ENCODE results near the gene HCCS.

HCCS gene

DNA sequence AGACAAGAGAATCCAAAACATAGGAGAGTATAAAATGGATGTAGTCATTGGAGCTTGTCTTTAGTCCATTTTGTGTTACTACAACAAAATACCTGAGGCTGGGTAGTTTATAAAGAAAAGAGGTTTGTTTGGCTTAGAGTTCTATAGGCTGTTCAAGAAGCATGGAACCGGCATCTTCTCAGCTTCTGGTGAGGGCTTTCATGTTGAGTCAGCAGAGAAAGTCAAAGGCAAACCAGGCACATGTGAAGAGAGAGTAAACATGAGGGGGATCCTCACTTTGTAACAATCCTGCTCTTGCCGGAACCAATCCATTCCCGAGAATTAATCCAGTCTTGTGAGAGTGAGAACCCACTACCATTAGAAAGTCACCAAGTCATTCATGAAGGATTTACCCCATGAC, 8.1 kb upstream of the HCCS start:
- Histone ChIP-seq H4K20me1 (ENCODE audit: insufficient read depth) (no peaks in the 10 kb centered on the region), H3K9ac (no peak overlapping the region), H2AFZ (ENCODE audit: low read depth) (no peak overlapping the region), H3K4me2 (no peak overlapping the region), H3K36me3 (ENCODE audit: insufficient read depth) (no peaks in the 10 kb centered on the region), H3K79me2 (ENCODE audit: insufficient read depth, low read depth) (no peaks in the 10 kb centered on the region), H3K27me3 (ENCODE audit: insufficient read depth, low read depth) (no peaks in the 10 kb centered on the region), H3K4me1 (ENCODE audit: low read depth, poor library complexity, severe bottlenecking) (no peaks in the 10 kb centered on the region), H3K27ac (no peak overlapping the region), H3K4me3 (IDR thresholded peaks at IDR 0.05; ENCODE audit: insufficient read depth, low read depth, low read length) (no peak overlapping the region)
- TF ChIP-seq, protein P1, sequence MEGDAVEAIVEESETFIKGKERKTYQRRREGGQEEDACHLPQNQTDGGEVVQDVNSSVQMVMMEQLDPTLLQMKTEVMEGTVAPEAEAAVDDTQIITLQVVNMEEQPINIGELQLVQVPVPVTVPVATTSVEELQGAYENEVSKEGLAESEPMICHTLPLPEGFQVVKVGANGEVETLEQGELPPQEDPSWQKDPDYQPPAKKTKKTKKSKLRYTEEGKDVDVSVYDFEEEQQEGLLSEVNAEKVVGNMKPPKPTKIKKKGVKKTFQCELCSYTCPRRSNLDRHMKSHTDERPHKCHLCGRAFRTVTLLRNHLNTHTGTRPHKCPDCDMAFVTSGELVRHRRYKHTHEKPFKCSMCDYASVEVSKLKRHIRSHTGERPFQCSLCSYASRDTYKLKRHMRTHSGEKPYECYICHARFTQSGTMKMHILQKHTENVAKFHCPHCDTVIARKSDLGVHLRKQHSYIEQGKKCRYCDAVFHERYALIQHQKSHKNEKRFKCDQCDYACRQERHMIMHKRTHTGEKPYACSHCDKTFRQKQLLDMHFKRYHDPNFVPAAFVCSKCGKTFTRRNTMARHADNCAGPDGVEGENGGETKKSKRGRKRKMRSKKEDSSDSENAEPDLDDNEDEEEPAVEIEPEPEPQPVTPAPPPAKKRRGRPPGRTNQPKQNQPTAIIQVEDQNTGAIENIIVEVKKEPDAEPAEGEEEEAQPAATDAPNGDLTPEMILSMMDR (conservative IDR thresholded peaks at IDR 0.05; ENCODE audit: low read depth, low read length): no peak

DNA sequence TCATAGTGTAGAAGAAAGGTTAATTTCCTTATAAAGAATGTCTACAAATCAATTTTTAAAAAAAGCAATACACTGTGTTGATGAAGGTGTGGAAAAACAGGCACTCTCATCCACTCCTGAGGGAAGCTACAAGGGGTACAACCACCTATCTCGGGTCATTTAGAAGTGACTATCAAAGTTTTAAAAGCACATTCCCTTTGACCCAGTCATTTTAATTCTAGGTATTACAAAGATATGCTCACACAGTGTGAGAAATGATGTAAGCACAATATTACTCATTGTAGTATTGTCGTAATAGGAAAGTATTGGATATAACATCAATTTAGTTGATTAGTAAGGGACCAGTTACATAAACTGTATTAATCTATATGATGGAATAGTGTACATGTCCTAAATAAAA, 7.4 kb upstream of the HCCS start:
- H3K4me3 ChIP-seq (IDR thresholded peaks at IDR 0.05; ENCODE audit: insufficient read depth, low read depth, low read length): no peak overlapping the region
- no peak overlapping the region for H3K9ac ChIP-seq
- no peak overlapping the region for H3K4me2 ChIP-seq
- H3K36me3 ChIP-seq (ENCODE audit: insufficient read depth): no peaks in the 10 kb centered on the region
- TF ChIP-seq, protein P1 (conservative IDR thresholded peaks at IDR 0.05; ENCODE audit: low read depth, low read length): no peak
- no peaks in the 10 kb centered on the region for H3K27me3 ChIP-seq (ENCODE audit: insufficient read depth, low read depth)
- H3K79me2 ChIP-seq (ENCODE audit: insufficient read depth, low read depth): no peaks in the 10 kb centered on the region
- no peaks in the 10 kb centered on the region for H4K20me1 ChIP-seq (ENCODE audit: insufficient read depth)
- H3K27ac ChIP-seq: no peak overlapping the region
- no peaks in the 10 kb centered on the region for H3K4me1 ChIP-seq (ENCODE audit: low read depth, poor library complexity, severe bottlenecking)
- H2AFZ ChIP-seq (ENCODE audit: low read depth): no peak overlapping the region

DNA sequence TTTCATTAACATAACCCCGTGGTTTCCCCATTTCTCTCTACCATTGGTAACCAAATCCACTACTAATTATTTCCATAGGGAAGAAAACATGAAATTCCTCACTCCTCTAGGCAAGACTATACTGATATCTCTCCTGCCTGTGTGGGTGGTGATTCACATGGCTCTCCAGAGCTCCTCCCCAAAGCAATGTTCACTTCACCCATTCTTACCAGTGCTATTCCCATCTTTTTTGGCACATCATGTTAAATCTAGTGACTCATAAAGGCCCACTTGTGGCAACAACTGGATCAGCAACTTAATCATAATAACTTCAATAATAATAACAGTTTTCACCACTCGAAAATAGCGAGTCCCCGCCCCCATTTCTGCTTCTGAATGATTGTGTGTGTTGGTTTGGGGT, 6.1 kb upstream of the HCCS start:
- H3K4me2 ChIP-seq: no peak overlapping the region
- H3K4me3 ChIP-seq (IDR thresholded peaks at IDR 0.05; ENCODE audit: insufficient read depth, low read depth, low read length): no peak overlapping the region
- no peaks in the 10 kb centered on the region for H3K79me2 ChIP-seq (ENCODE audit: insufficient read depth, low read depth)
- no peaks in the 10 kb centered on the region for H3K36me3 ChIP-seq (ENCODE audit: insufficient read depth)
- H3K9ac ChIP-seq: no peak overlapping the region
- no peak overlapping the region for H3K27ac ChIP-seq
- no peaks in the 10 kb centered on the region for H4K20me1 ChIP-seq (ENCODE audit: insufficient read depth)
- TF ChIP-seq, protein P1 (conservative IDR thresholded peaks at IDR 0.05; ENCODE audit: low read depth, low read length): no peak
- H2AFZ ChIP-seq (ENCODE audit: low read depth): no peak overlapping the region
- no peaks in the 10 kb centered on the region for H3K27me3 ChIP-seq (ENCODE audit: insufficient read depth, low read depth)
- peaks cover 2% of the 10 kb centered on the region for H3K4me1 ChIP-seq (ENCODE audit: low read depth, poor library complexity, severe bottlenecking)

DNA sequence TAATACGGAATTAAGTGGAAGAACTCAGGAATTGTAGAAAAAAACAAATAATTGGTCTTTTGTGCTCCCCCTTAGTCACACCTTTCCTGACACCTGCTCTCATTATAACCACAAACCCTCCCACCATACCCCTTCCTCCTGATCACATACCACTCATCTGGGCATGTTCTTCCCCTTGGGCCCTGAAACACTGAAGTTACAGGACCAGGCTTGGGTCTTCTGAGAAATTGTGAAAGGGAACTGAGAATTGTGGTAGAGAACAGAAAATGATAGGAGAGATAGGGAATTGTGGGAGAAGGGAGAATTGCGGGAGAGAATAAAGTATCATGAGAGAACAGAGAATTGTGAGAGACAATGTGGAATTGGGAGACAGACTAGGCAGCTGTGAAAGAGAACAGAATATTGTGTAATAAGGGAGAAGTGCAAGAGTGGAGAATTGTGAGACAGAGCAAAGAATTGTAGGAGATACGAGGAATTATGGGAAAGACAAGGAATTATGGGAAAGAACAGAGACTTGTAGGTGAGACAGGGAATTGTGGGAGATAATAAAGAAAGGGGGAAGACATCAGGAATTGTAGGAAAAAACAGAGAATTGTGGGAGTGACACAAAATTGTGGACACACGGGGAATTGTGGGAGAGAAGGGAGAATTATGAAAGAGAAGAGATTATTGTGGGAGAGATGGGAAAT, 2.7 kb upstream of the HCCS start:
- Histone ChIP-seq H3K9ac (no peak overlapping the region), H3K4me2 (no peak overlapping the region), H3K36me3 (ENCODE audit: insufficient read depth) (no peaks in the 10 kb centered on the region), H3K4me1 (ENCODE audit: low read depth, poor library complexity, severe bottlenecking) (peaks cover 19% of the 10 kb centered on the region), H3K27me3 (ENCODE audit: insufficient read depth, low read depth) (no peaks in the 10 kb centered on the region), H3K27ac (no peak overlapping the region), H2AFZ (ENCODE audit: low read depth) (no peak overlapping the region), H3K79me2 (ENCODE audit: insufficient read depth, low read depth) (peaks cover 21% of the 10 kb centered on the region), H3K4me3 (IDR thresholded peaks at IDR 0.05; ENCODE audit: insufficient read depth, low read depth, low read length) (no peak overlapping the region), H4K20me1 (ENCODE audit: insufficient read depth) (no peaks in the 10 kb centered on the region)
- TF ChIP-seq, protein P1 (conservative IDR thresholded peaks at IDR 0.05; ENCODE audit: low read depth, low read length): no peak

Data from KMS-11 (cell line).